GM12891 (cell line): ENCODE measurements around the gene ZNF771.

Experiments used
- PAX5 ChIP-seq: IDR thresholded peaks from 2 replicates; pipeline ENCODE4 v1.6.1; 2011; ENCODE audit warnings: low read length, moderate library complexity, mild to moderate bottlenecking; ENCODE audit not compliant: insufficient read depth, severe bottlenecking
- POLR2A ChIP-seq: IDR thresholded peaks from 2 replicates; pipeline ENCODE4 v1.6.1; 2011; ENCODE audit warnings: low read depth, low read length, control low read depth
- POLR2AphosphoS5 ChIP-seq: IDR thresholded peaks from 2 replicates; pipeline ENCODE4 v1.6.1; 2011; ENCODE audit warnings: low read depth, low read length, control low read depth
- POU2F2 ChIP-seq: IDR thresholded peaks from 2 replicates; pipeline ENCODE4 v1.6.1; 2011; ENCODE audit warnings: low read depth, mild to moderate bottlenecking, control low read depth, low read length, moderate library complexity
- SPI1 ChIP-seq: IDR thresholded peaks from 2 replicates; pipeline ENCODE4 v1.6.1; 2011; ENCODE audit warnings: low read depth, low read length, control low read depth
- TAF1 ChIP-seq: IDR thresholded peaks from 2 replicates; pipeline ENCODE4 v1.6.1; 2011; ENCODE audit warnings: low read depth, low read length, control low read depth

GRCh38 chr16:30367349-30368009 lies 39.9 kb upstream of the ZNF771 start:
- TF ChIP-seq POLR2A, result no peak
- TF ChIP-seq PAX5, result no peak
- TF ChIP-seq POLR2AphosphoS5, result no peak
- no peak for TF ChIP-seq TAF1
- no peak for TF ChIP-seq SPI1
- TF ChIP-seq POU2F2, result no peak
